ENCODE measurements around the gene CDC5L.

The CDC5L gene

GRCh38 chr6:44353336-44353735, 34.2 kb upstream of the CDC5L start:
- no peak overlapping the region for H4K8ac ChIP-seq (ENCODE audit: low read depth, low read length)
- no peaks in the 10 kb centered on the region for H3K36me3 ChIP-seq (replicated peaks in 1 of 2; ENCODE audit: control insufficient read depth in 2 of 2, insufficient read depth in 2 of 2, low read length in 2 of 2)
- no peak overlapping the region for H3K4me3 ChIP-seq (ENCODE audit: low read length in 2 of 2)
- H3K14ac ChIP-seq (ENCODE audit: low read length): no peak overlapping the region
- no peak overlapping the region for H3K9ac ChIP-seq (ENCODE audit: low read depth, low read length, poor library complexity)
- no peak overlapping the region for H2BK15ac ChIP-seq (ENCODE audit: low read length)
- H2BK120ac ChIP-seq (ENCODE audit: low read depth, low read length): no peak overlapping the region
- no peak overlapping the region for H3K23ac ChIP-seq (ENCODE audit: low read depth, low read length, poor library complexity)
- no peaks in the 10 kb centered on the region for H3K9me3 ChIP-seq (replicated peaks in 1 of 2; ENCODE audit: control insufficient read depth in 2 of 2, insufficient read depth in 1 of 2, low read depth in 1 of 2, low read length in 2 of 2)
- no CpG with 5 or more reads among the region's 2 CpGs for WGBS, 2 donors (ENCODE audit: extremely low coverage in 2 of 2, insufficient read length in 2 of 2, insufficient replicate concordance in 1 of 2)
- H3K4me1 ChIP-seq (ENCODE audit: control insufficient read depth in 2 of 2, insufficient read depth in 1 of 2, low read depth in 1 of 2, low read length in 2 of 2): no peaks in the 10 kb centered on the region
- H2BK12ac ChIP-seq (ENCODE audit: low read length): no peak overlapping the region
- no peaks in the 10 kb centered on the region for H3K79me1 ChIP-seq (ENCODE audit: low read depth, low read length)
- H4K91ac ChIP-seq (ENCODE audit: low read depth, low read length, poor library complexity): no peak overlapping the region
- H2AK5ac ChIP-seq (ENCODE audit: low read depth, low read length): no peak overlapping the region
- DNase-seq (ENCODE audit: low spot score): no peak
- no peak overlapping the region for H3K27ac ChIP-seq (replicated peaks; ENCODE audit: low read length)
- H2BK5ac ChIP-seq (ENCODE audit: low read length): no peak overlapping the region
- peaks cover 0 to 7% (median 0%) of the 10 kb centered on the region in 3 experiments for H3K27me3 ChIP-seq (ENCODE audit: control insufficient read depth in 3 of 3, insufficient read depth in 3 of 3, low read depth in 1 of 3, low read length in 3 of 3)
- H2AFZ ChIP-seq (ENCODE audit: low read length): no peak overlapping the region
- H3K4me2 ChIP-seq (ENCODE audit: insufficient read depth, low read length, poor library complexity, severe bottlenecking): no peak overlapping the region
- no peak overlapping the region for H3K4ac ChIP-seq (ENCODE audit: low read length)
- no peak overlapping the region for H3K18ac ChIP-seq (ENCODE audit: low read length)

- H3K79me1 ChIP-seq (ENCODE audit: low read depth, low read length): no peaks in the 10 kb centered on the region
- H2BK5ac ChIP-seq (ENCODE audit: low read length): no peak overlapping the region
- no peak overlapping the region for H3K27ac ChIP-seq (replicated peaks; ENCODE audit: low read length)
- no peaks in the 10 kb centered on the region for H3K9me3 ChIP-seq (replicated peaks in 1 of 2; ENCODE audit: control insufficient read depth in 2 of 2, insufficient read depth in 1 of 2, low read depth in 1 of 2, low read length in 2 of 2)
- no peak overlapping the region for H3K18ac ChIP-seq (ENCODE audit: low read length)
- H4K8ac ChIP-seq (ENCODE audit: low read depth, low read length): no peak overlapping the region
- H3K23ac ChIP-seq (ENCODE audit: low read depth, low read length, poor library complexity): no peak overlapping the region
- no peak overlapping the region for H2BK120ac ChIP-seq (ENCODE audit: low read depth, low read length)
- no peak for DNase-seq (ENCODE audit: low spot score)
- H3K4me3 ChIP-seq (ENCODE audit: low read length in 2 of 2): no peak overlapping the region
- no peak overlapping the region for H2AK5ac ChIP-seq (ENCODE audit: low read depth, low read length)
- H2AFZ ChIP-seq (ENCODE audit: low read length): no peak overlapping the region
- no peak overlapping the region for H3K4me2 ChIP-seq (ENCODE audit: insufficient read depth, low read length, poor library complexity, severe bottlenecking)
- H3K9ac ChIP-seq (ENCODE audit: low read depth, low read length, poor library complexity): no peak overlapping the region
- H2BK15ac ChIP-seq (ENCODE audit: low read length): no peak overlapping the region
- H3K4ac ChIP-seq (ENCODE audit: low read length): no peak overlapping the region
- no peaks in the 10 kb centered on the region for H3K36me3 ChIP-seq (replicated peaks in 1 of 2; ENCODE audit: control insufficient read depth in 2 of 2, insufficient read depth in 2 of 2, low read length in 2 of 2)
- no peaks in the 10 kb centered on the region for H3K4me1 ChIP-seq (ENCODE audit: control insufficient read depth in 2 of 2, insufficient read depth in 1 of 2, low read depth in 1 of 2, low read length in 2 of 2)
- no peak overlapping the region for H4K91ac ChIP-seq (ENCODE audit: low read depth, low read length, poor library complexity)
- no CpG with 5 or more reads among the region's 4 CpGs for WGBS, 2 donors (ENCODE audit: extremely low coverage in 2 of 2, insufficient read length in 2 of 2, insufficient replicate concordance in 1 of 2)
- peaks cover 0 to 7% (median 0%) of the 10 kb centered on the region in 3 experiments for H3K27me3 ChIP-seq (ENCODE audit: control insufficient read depth in 3 of 3, insufficient read depth in 3 of 3, low read depth in 1 of 3, low read length in 3 of 3)
- no peak overlapping the region for H2BK12ac ChIP-seq (ENCODE audit: low read length)
- H3K14ac ChIP-seq (ENCODE audit: low read length): no peak overlapping the region
Measured at GRCh38 chr6:44355640-44356039, 31.9 kb upstream of the CDC5L start.

GRCh38 chr6:44356487-44356886, 31.0 kb upstream of the CDC5L start:
- H2AK5ac ChIP-seq (ENCODE audit: low read depth, low read length): no peak overlapping the region
- H2AFZ ChIP-seq (ENCODE audit: low read length): no peak overlapping the region
- no peak overlapping the region for H4K91ac ChIP-seq (ENCODE audit: low read depth, low read length, poor library complexity)
- H3K36me3 ChIP-seq (replicated peaks in 1 of 2; ENCODE audit: control insufficient read depth in 2 of 2, insufficient read depth in 2 of 2, low read length in 2 of 2): no peaks in the 10 kb centered on the region
- H3K27ac ChIP-seq (replicated peaks; ENCODE audit: low read length): no peak overlapping the region
- H3K9me3 ChIP-seq (replicated peaks in 1 of 2; ENCODE audit: control insufficient read depth in 2 of 2, insufficient read depth in 1 of 2, low read depth in 1 of 2, low read length in 2 of 2): no peaks in the 10 kb centered on the region
- H3K4me2 ChIP-seq (ENCODE audit: insufficient read depth, low read length, poor library complexity, severe bottlenecking): no peak overlapping the region
- H3K4me1 ChIP-seq (ENCODE audit: control insufficient read depth in 2 of 2, insufficient read depth in 1 of 2, low read depth in 1 of 2, low read length in 2 of 2): no peaks in the 10 kb centered on the region
- DNase-seq (ENCODE audit: low spot score): no peak
- H2BK5ac ChIP-seq (ENCODE audit: low read length): no peak overlapping the region
- no peak overlapping the region for H3K4ac ChIP-seq (ENCODE audit: low read length)
- H2BK15ac ChIP-seq (ENCODE audit: low read length): no peak overlapping the region
- H2BK12ac ChIP-seq (ENCODE audit: low read length): no peak overlapping the region
- no peak overlapping the region for H3K18ac ChIP-seq (ENCODE audit: low read length)
- WGBS, 2 donors (ENCODE audit: extremely low coverage in 2 of 2, insufficient read length in 2 of 2, insufficient replicate concordance in 1 of 2): no CpG with 5 or more reads among the region's 1 CpG
- H3K23ac ChIP-seq (ENCODE audit: low read depth, low read length, poor library complexity): no peak overlapping the region
- H3K14ac ChIP-seq (ENCODE audit: low read length): no peak overlapping the region
- H3K4me3 ChIP-seq (ENCODE audit: low read length in 2 of 2): no peak overlapping the region
- H4K8ac ChIP-seq (ENCODE audit: low read depth, low read length): no peak overlapping the region
- no peak overlapping the region for H2BK120ac ChIP-seq (ENCODE audit: low read depth, low read length)
- H3K79me1 ChIP-seq (ENCODE audit: low read depth, low read length): no peaks in the 10 kb centered on the region
- H3K27me3 ChIP-seq (ENCODE audit: control insufficient read depth in 3 of 3, insufficient read depth in 3 of 3, low read depth in 1 of 3, low read length in 3 of 3): peaks cover 0 to 11% (median 0%) of the 10 kb centered on the region in 3 experiments
- no peak overlapping the region for H3K9ac ChIP-seq (ENCODE audit: low read depth, low read length, poor library complexity)

GRCh38 chr6:44359973-44360372, 27.5 kb upstream of the CDC5L start:
- no peak overlapping the region for H2AFZ ChIP-seq (ENCODE audit: low read length)
- H4K8ac ChIP-seq (ENCODE audit: low read depth, low read length): no peak overlapping the region
- no peak overlapping the region for H2BK5ac ChIP-seq (ENCODE audit: low read length)
- H3K4me2 ChIP-seq (ENCODE audit: insufficient read depth, low read length, poor library complexity, severe bottlenecking): no peak overlapping the region
- no peak overlapping the region for H2BK12ac ChIP-seq (ENCODE audit: low read length)
- no peak for DNase-seq (ENCODE audit: low spot score)
- WGBS, 2 donors (ENCODE audit: extremely low coverage in 2 of 2, insufficient read length in 2 of 2, insufficient replicate concordance in 1 of 2): no CpG with 5 or more reads among the region's 3 CpGs
- H2AK5ac ChIP-seq (ENCODE audit: low read depth, low read length): no peak overlapping the region
- H3K36me3 ChIP-seq (replicated peaks in 1 of 2; ENCODE audit: control insufficient read depth in 2 of 2, insufficient read depth in 2 of 2, low read length in 2 of 2): no peaks in the 10 kb centered on the region
- peaks cover 0 to 15% (median 0%) of the 10 kb centered on the region in 3 experiments for H3K27me3 ChIP-seq (ENCODE audit: control insufficient read depth in 3 of 3, insufficient read depth in 3 of 3, low read depth in 1 of 3, low read length in 3 of 3)
- no peak overlapping the region for H2BK120ac ChIP-seq (ENCODE audit: low read depth, low read length)
- no peak overlapping the region for H3K27ac ChIP-seq (replicated peaks; ENCODE audit: low read length)
- H3K79me1 ChIP-seq (ENCODE audit: low read depth, low read length): no peaks in the 10 kb centered on the region
- H2BK15ac ChIP-seq (ENCODE audit: low read length): no peak overlapping the region
- H3K4ac ChIP-seq (ENCODE audit: low read length): no peak overlapping the region
- no peak overlapping the region for H4K91ac ChIP-seq (ENCODE audit: low read depth, low read length, poor library complexity)
- no peaks in the 10 kb centered on the region for H3K4me1 ChIP-seq (ENCODE audit: control insufficient read depth in 2 of 2, insufficient read depth in 1 of 2, low read depth in 1 of 2, low read length in 2 of 2)
- H3K14ac ChIP-seq (ENCODE audit: low read length): no peak overlapping the region
- no peak overlapping the region for H3K9ac ChIP-seq (ENCODE audit: low read depth, low read length, poor library complexity)
- no peak overlapping the region for H3K23ac ChIP-seq (ENCODE audit: low read depth, low read length, poor library complexity)
- H3K4me3 ChIP-seq (ENCODE audit: low read length in 2 of 2): no peak overlapping the region
- H3K9me3 ChIP-seq (replicated peaks in 1 of 2; ENCODE audit: control insufficient read depth in 2 of 2, insufficient read depth in 1 of 2, low read depth in 1 of 2, low read length in 2 of 2): no peaks in the 10 kb centered on the region
- no peak overlapping the region for H3K18ac ChIP-seq (ENCODE audit: low read length)

Measured in neuronal stem cell (in vitro differentiated cells).